Activated T-helper 1 cell treated with Interleukin-2 at 50 U/mL for 16 hours (primary cell): Measurements from ENCODE around the gene DMRT3.
"Not testable (repeated sequence)": the region's sequence is repeated elsewhere in the genome, so short reads cannot be mapped to it uniquely, and the experiment has no call there.

Experiments
- DNase-seq: peaks from one replicate; pipeline ENCODE4 v3.0.0-alpha.2; 2020; ENCODE audit warnings: low read depth

The DMRT3 gene

GRCh38 chr9:998299-999110 lies 22.1 kb downstream of the DMRT3 start:
- not testable (repeated sequence) for DNase-seq

GRCh38 chr9:1001838-1002237 lies 25.4 kb downstream of the DMRT3 start:
- DNase-seq = no peak

GRCh38 chr9:1002678-1003077 lies 26.2 kb downstream of the DMRT3 start:
- no peak for DNase-seq

GRCh38 chr9:1005043-1005667 lies 28.7 kb downstream of the DMRT3 start:
- DNase-seq = no peak

GRCh38 chr9:1007312-1007711 lies 30.9 kb downstream of the DMRT3 start:
- DNase-seq = no peak

GRCh38 chr9:1008216-1008615 lies 31.8 kb downstream of the DMRT3 start:
- DNase-seq = no peak

- peak; percentile 26 for DNase-seq
These were observed 32.7 kb downstream of the DMRT3 start for GRCh38 chr9:1009101-1009707.

GRCh38 chr9:1013021-1013420 lies 36.6 kb downstream of the DMRT3 start:
- DNase-seq = no peak

- DNase-seq = no peak
These were observed 37.8 kb downstream of the DMRT3 start for GRCh38 chr9:1014225-1014624.

GRCh38 chr9:1014640-1015039 lies 38.2 kb downstream of the DMRT3 start:
- no peak for DNase-seq

- DNase-seq = no peak
These were observed 41.7 kb downstream of the DMRT3 start for GRCh38 chr9:1018121-1018520.

GRCh38 chr9:1024112-1024511 lies 47.7 kb downstream of the DMRT3 start:
- DNase-seq = no peak

- DNase-seq = no peak
These were observed 48.7 kb downstream of the DMRT3 start for GRCh38 chr9:1025131-1025530.

GRCh38 chr9:1026219-1026618 lies 49.8 kb downstream of the DMRT3 start:
- DNase-seq = no peak

- no peak for DNase-seq
These were observed 52.2 kb downstream of the DMRT3 start for GRCh38 chr9:1028501-1029190.

- no peak for DNase-seq
These were observed 55.6 kb downstream of the DMRT3 start for GRCh38 chr9:1031951-1032601.

- no peak for DNase-seq
These were observed 57.8 kb downstream of the DMRT3 start for GRCh38 chr9:1034271-1034670.

GRCh38 chr9:1039589-1039988 lies 63.1 kb downstream of the DMRT3 start:
- DNase-seq = no peak
